WTC11 (cell line): ENCODE results near the gene MIPEP.
"Not testable (repeated sequence)": the region's sequence is repeated elsewhere in the genome, so short reads cannot be mapped to it uniquely, and the experiment has no call there.

Source experiments
- ATF3 ChIP-seq: sonication (generic); formaldehyde crosslinking; conservative IDR thresholded peaks from 2 replicates; pipeline ENCODE4 v1.8.1; 2022; ENCODE audit warnings: mild to moderate bottlenecking, missing genetic modification reagents
- E2F1 ChIP-seq: sonication (generic); formaldehyde crosslinking; IDR thresholded peaks from 2 replicates; pipeline ENCODE4 v1.8.0; 2022; ENCODE audit warnings: mild to moderate bottlenecking, missing genetic modification reagents
- ELF4 ChIP-seq: sonication (generic); formaldehyde crosslinking; IDR thresholded peaks from 2 replicates; pipeline ENCODE4 v1.8.1; 2022; ENCODE audit warnings: low read depth, mild to moderate bottlenecking, moderate library complexity, missing genetic modification reagents
- FOXP1 ChIP-seq: sonication (generic); formaldehyde crosslinking; IDR thresholded peaks from 2 replicates; pipeline ENCODE4 v1.8.0; 2022; ENCODE audit warnings: missing genetic modification reagents, mild to moderate bottlenecking, moderate library complexity, borderline replicate concordance
- HMGXB4 ChIP-seq: sonication (generic); formaldehyde crosslinking; IDR thresholded peaks from 2 replicates; pipeline ENCODE4 v1.8.1; 2023; ENCODE audit warnings: mild to moderate bottlenecking, moderate library complexity, missing genetic modification reagents
- JUN ChIP-seq: sonication (generic); formaldehyde crosslinking; IDR thresholded peaks from 2 replicates; pipeline ENCODE4 v1.8.0; 2023; ENCODE audit warnings: mild to moderate bottlenecking, missing genetic modification reagents
- SMAD4 ChIP-seq: sonication (generic); formaldehyde crosslinking; IDR thresholded peaks from 2 replicates; pipeline ENCODE4 v1.8.0; 2022; ENCODE audit warnings: mild to moderate bottlenecking, missing genetic modification reagents
- SP1 ChIP-seq: sonication (generic); formaldehyde crosslinking; conservative IDR thresholded peaks from 2 replicates; pipeline ENCODE4 v1.8.1; 2022; ENCODE audit warnings: missing genetic modification reagents
- ZBTB43 ChIP-seq: sonication (generic); formaldehyde crosslinking; IDR thresholded peaks from 2 replicates; pipeline ENCODE4 v1.8.1; 2023; ENCODE audit warnings: mild to moderate bottlenecking, missing genetic modification reagents
- ZNF232 ChIP-seq: sonication (generic); formaldehyde crosslinking; IDR thresholded peaks from 2 replicates; pipeline ENCODE4 v1.8.0; 2022; ENCODE audit warnings: mild to moderate bottlenecking, missing genetic modification reagents
- ZNF532 ChIP-seq: fragments of 250-450 bp; sonication (Bioruptor Pico); IDR thresholded peaks from 2 replicates; pipeline ENCODE4 v1.9.0; 2021; ENCODE audit warnings: mild to moderate bottlenecking, borderline replicate concordance
- TF ChIP-seq, protein P1 (sequence below): fragments of 200-600 bp; IDR thresholded peaks from 2 replicates; pipeline ENCODE4 v1.8.0; 2022; ENCODE audit warnings: antibody characterized with exemption
- TF ChIP-seq, protein P2 (sequence below): sonication (generic); formaldehyde crosslinking; IDR thresholded peaks from 2 replicates; pipeline ENCODE4 v1.8.0; 2022; ENCODE audit warnings: mild to moderate bottlenecking, missing genetic modification reagents
- TF ChIP-seq, protein P3 (sequence below): sonication (generic); formaldehyde crosslinking; IDR thresholded peaks from 2 replicates; pipeline ENCODE4 v1.8.0; 2022; ENCODE audit warnings: missing genetic modification reagents

DNA sequence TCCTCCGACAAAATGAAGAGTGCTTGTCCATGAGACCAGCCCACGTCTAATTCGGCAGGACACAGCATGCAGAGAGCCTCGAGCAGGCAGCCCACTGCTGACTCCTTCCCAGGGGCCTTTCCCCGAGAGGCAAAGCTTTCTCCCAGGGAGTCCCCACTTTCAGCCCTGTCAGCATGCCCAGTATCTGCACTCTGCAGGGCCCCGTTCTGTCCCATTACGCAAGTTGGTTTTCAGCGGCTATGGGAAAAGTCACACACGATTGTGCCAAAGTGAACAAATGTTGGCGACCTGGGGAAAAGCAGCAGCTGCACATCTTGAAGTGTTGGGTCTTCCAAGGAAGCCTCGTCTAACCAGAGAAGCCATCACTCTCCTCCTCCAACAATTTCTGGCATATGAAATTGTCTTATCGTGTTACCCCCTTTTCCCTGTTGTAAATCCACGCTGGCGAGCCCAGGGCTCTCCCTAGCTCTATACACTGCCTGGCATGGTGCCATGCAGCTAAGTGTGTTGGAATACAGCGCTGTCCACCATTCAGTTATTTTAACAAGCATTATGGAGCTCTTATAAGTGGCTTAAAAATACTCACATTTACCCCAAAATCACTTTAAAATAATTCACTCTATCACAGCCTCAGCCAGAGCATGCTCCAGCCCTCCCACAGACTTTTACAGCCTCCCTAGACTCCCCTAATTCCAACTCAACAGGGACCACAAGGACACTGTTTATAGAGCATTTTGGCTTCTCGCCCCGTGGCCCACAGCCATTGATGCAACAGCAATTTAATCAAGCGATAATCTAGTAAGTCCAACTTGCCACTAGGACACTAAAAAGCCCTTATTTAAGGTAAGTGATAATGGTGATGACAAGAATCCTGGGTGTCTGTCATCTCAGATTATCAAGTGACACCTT, 8.5 kb downstream of the MIPEP start:
- not testable (repeated sequence) for TF ChIP-seq ELF4; ZNF532; FOXP1 (CRISPR knock-in tag); JUN (CRISPR knock-in tag); ATF3 (CRISPR knock-in tag); E2F1 (CRISPR knock-in tag); ZNF232 (CRISPR knock-in tag); HMGXB4 (CRISPR knock-in tag); SP1 (CRISPR knock-in tag); ZBTB43 (CRISPR knock-in tag); SMAD4 (CRISPR knock-in tag)
- TF ChIP-seq, protein P1, sequence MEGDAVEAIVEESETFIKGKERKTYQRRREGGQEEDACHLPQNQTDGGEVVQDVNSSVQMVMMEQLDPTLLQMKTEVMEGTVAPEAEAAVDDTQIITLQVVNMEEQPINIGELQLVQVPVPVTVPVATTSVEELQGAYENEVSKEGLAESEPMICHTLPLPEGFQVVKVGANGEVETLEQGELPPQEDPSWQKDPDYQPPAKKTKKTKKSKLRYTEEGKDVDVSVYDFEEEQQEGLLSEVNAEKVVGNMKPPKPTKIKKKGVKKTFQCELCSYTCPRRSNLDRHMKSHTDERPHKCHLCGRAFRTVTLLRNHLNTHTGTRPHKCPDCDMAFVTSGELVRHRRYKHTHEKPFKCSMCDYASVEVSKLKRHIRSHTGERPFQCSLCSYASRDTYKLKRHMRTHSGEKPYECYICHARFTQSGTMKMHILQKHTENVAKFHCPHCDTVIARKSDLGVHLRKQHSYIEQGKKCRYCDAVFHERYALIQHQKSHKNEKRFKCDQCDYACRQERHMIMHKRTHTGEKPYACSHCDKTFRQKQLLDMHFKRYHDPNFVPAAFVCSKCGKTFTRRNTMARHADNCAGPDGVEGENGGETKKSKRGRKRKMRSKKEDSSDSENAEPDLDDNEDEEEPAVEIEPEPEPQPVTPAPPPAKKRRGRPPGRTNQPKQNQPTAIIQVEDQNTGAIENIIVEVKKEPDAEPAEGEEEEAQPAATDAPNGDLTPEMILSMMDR = not testable (repeated sequence)
- TF ChIP-seq, protein P2, sequence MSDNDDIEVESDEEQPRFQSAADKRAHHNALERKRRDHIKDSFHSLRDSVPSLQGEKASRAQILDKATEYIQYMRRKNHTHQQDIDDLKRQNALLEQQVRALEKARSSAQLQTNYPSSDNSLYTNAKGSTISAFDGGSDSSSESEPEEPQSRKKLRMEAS = not testable (repeated sequence)
- TF ChIP-seq, protein P3, sequence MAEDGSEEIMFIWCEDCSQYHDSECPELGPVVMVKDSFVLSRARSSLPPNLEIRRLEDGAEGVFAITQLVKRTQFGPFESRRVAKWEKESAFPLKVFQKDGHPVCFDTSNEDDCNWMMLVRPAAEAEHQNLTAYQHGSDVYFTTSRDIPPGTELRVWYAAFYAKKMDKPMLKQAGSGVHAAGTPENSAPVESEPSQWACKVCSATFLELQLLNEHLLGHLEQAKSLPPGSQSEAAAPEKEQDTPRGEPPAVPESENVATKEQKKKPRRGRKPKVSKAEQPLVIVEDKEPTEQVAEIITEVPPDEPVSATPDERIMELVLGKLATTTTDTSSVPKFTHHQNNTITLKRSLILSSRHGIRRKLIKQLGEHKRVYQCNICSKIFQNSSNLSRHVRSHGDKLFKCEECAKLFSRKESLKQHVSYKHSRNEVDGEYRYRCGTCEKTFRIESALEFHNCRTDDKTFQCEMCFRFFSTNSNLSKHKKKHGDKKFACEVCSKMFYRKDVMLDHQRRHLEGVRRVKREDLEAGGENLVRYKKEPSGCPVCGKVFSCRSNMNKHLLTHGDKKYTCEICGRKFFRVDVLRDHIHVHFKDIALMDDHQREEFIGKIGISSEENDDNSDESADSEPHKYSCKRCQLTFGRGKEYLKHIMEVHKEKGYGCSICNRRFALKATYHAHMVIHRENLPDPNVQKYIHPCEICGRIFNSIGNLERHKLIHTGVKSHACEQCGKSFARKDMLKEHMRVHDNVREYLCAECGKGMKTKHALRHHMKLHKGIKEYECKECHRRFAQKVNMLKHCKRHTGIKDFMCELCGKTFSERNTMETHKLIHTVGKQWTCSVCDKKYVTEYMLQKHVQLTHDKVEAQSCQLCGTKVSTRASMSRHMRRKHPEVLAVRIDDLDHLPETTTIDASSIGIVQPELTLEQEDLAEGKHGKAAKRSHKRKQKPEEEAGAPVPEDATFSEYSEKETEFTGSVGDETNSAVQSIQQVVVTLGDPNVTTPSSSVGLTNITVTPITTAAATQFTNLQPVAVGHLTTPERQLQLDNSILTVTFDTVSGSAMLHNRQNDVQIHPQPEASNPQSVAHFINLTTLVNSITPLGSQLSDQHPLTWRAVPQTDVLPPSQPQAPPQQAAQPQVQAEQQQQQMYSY (CRISPR knock-in tag) = not testable (repeated sequence)
